HG03108 (cell line): Measurements from ENCODE around the gene CD300C.
"Not testable (repeated sequence)": the region's sequence is repeated elsewhere in the genome, so short reads cannot be mapped to it uniquely, and the experiment has no call there.

Source experiments
- ATAC-seq: cut with Tn5 transposase; IDR thresholded peaks from one replicate; pipeline ENCODE4 v1.9.1; 2021; ENCODE audit warnings: moderate library complexity; ENCODE audit not compliant: unreplicated experiment

Gene CD300C

DNA sequence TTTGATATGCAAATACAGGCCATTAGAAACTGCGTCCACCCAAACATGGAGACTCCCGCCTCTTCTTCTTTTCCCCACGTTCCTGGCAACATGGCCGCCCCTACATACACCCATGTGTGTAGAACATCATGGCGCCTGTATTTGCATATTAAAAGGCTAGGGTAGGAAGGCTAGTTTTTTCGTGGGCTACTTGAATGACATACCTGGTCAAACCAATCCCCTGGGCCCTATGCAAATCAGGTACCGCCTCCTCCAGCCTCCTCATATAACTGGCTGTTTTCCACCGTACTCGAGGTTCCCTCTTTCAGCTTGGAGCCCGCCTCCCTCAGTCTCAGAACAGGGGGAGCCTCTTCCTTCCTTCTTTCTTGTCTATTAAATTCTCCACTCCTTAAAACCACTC, 13.8 kb downstream of the CD300C start:
- ATAC-seq, result no peak

DNA sequence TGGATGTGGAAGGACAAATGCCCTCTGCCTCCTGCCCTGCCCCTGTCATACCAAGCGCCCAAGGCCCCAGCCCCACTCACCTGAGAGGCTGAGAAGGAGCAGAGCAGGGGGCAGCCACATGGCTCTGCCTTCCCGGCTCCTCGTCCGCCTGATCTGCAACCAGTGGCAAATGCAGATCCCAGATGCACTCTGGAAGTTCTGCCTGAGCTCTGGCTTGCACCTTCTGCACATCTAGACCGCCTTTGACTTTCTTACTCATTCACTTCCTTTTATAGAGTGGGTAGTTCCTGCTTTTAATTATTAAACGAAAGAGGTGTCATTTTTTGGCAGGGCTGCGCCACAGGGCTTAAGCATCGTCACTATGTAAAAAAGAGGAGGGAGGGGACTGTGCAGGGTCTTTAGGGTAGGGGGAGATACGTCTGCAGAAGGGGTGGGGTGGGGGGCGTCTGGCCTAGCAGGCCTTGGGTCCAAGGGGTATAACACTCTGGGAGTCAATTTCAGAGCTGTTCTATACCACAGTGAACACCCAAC, 14.6 kb downstream of the CD300C start, which contains the start of gene CD300LB:
CD300LB (minus strand) TSS at position 245 of the 531 bp plus-strand sequence; CDS start at position 120, 125 bp downstream.
- no peak for ATAC-seq

DNA sequence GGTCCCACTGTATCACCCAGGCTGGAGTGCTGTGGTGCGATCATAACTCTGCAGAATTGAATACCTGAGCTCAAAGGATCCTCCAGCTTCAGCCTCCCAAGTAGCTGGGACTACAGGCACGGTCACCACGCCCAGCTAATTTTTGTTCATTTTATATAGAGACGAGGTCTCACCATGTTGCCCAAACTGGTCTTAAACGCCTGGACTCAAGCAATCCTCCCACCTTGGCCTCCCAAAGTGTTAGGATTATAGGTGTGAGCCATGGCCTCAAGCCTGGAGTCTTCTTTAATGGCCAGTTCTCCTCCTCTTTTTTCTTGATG, 15.1 kb downstream of the CD300C start:
- ATAC-seq, result no peak

DNA sequence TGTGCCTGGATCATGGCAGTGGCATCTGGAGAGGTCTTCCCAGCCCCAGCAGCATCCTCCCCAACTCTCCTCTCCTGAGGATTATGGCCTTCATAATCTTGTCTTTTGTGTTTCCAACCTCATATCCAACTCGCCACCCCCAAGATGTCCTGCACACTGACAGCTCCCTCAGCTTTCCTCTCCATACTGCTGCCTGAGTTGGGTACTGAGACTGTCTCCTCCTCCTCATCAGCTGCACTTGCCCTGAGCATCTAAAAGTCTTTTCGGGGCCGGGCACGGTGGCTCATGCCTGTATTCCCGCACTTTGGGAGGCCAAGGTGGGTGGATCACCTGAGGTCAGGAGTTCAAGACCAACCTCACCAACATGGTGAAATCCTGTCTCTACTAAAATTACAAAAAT, 16.7 kb downstream of the CD300C start:
- ATAC-seq, result no peak

DNA sequence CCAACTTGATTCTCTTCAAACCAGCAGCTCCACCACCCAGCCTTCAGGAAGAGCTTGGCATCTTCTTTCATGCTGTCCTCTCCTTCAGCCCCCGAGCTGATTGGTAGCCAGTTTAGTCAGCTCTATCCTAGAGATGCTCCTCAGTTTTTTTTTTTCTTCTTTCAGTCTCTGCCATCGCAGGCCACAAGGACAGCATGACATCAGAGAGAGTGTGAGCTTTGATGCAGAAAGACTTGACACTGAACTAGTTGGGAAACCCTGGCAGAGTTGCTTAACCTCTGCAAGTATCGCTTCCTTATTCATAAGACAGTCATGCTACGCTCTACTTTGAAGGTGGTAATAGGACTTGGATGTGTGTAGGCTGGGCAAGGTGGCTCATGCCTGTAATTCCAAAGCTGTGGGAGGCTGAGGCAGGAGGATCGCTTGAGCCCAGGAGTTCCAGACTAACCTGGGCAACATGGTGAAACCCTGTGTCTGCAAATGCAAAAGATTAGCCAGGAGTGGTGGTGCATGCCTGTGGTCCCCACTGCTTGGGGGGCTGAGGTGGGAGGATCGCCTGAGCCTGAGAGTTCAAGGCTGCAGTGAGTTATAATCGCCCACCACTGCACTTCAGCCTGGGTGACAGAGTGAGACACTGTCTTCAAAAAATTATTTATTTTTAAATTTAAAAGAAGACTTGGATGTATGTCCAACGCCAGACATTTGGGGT, 17.3 kb downstream of the CD300C start:
- peak; percentile 83 for ATAC-seq

DNA sequence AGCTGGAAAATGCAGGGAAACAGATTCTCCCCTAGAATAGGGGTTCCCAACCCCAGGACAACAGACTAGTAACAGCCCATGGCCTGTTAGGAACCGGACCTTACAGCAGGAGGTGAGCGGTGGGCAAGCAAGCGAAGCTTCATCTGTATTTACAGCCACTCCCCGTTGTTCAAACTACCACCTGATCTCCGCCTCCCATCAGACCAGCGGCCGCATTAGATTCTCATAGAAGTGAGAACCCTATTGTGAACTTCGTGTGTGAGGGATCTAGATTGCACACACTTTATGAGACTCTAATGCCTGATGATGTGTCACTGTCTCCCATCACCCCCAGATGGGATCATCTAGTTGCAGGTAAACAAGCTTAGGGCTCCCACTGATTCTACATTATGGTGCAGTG, 18.2 kb downstream of the CD300C start:
- no peak for ATAC-seq

DNA sequence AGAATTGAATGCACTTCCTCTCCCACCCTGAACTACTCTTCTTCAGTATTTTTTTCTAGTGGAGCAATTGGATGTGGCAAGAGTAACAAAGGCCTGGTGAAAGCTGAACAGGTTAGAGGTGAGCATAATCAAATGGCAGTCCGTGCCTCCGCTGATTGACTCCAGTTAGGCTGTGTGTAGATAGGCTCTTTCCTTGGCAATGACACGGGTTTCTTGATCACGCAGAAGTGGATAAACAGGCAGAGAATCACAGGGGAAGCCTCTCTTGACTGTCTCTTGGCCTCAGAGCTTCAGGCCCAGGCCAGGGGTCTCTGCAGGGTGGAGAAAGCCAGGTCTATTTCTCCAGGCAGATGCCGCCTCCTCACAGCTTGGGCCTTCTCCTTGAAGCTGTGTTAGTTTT, 18.8 kb downstream of the CD300C start:
- no peak for ATAC-seq

DNA sequence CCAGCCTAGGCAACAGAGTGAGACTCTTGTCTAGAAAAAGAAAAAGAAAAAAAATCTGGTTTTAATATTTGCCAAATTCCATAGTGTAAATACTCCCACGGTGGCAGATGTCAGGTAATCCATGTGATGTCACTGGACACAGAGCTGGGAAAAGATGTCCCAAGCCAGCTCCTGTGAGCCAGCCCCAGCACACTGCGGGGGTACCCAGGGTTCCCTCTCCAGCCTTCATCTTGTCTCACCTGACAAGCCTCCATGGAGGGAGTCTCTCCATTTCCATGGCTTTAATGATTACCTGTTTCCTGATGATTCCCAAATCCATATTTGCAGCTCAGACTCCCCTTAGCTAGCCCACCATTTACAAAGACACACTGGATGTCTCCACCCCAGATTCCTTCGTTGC, 19.2 kb downstream of the CD300C start:
- no peak for ATAC-seq

DNA sequence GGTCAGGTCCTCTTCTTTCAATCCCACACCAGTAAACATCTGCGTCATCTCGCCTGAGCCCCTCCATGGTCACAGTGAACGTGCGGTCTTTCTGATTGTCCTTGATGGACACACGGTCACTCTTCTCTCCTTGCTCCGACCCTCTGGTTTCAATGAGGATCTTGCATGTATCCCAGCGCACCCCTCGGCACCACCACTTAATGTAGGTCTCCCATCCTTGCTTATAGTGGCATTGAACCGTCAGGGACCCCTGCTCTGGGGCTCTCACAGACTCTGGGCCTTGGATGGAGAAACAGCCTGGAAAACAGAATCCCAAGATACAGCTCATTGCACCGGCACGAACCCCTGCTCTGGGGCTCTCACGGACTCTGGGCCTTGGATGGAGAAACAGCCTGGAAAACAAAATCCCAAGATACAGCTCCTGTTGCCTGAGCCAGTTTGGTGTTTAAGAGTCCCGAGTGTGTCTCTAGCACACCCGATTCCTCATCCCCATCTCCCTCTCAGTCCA, 20.1 kb downstream of the CD300C start:
- no peak for ATAC-seq

DNA sequence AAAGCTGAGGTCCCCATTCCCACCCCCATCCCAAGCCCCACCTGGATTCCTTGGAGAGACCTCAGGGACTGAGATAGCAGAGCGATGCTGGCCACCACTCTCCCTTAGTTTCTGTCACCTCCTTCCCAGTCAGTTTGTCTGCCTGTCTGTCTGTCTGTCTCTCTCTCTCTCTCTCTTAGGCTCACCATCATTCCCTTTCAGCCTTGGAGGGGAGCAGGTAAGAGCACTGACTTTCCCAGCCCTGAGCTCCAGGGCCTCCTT, 20.5 kb downstream of the CD300C start:
- ATAC-seq, result no peak

DNA sequence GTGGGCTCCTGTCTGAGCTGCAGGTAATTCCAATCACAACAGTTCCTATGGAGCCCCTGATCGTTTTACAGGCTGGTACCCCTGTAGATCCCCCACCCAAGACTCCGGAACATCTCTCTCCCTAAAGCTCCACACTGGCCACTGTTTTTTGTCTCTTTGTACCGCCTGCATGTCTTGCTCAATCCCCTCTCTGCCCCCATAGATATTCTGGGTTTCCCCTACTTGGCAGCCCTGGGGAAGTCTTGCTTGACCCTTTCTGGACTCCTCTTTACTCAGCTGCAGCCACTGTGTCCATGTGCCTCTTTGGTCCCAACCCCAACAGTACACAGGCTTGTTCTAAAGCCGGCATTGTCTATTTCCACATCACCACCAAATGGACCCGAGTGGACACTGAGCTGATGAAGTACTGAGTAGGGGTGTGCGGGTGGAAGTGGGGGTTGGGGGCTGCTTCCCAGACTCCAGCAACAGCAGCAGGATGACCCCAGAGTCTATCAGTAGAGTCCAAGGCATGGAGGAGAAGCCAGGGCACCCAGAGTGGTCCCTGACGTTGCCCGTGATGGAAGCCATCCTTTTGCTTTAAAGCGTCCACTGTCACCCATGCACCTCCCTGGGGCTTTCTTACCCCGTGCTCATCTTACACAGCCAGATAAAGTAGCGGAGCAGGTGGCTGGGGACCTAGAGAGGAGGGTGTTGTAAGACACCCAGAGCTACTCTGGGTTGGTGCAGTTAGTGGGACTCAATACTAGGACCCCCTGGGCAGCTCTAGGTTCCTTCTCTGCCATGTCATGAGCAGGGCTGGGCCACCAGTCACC, 21.1 kb downstream of the CD300C start:
- ATAC-seq, result no peak

DNA sequence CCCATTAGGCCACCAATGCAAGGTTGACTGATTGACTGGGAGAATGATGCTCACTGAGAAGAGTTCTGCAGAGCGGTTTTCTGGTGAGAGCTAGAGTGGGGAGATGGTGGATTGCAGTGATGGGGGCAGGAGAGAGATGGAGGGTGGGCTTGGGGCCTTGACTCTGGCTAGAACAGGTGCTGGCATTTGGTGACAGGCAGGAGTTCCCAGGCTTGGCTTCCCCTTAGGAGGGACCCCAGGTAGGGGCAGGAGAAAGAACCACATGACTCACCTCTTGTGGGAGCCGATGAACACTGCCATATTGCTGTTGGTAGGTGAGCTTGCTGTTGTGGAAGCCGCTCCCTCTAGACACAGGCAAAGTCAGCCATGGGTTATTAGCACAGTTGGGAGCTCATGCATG, 22.6 kb downstream of the CD300C start:
- no peak for ATAC-seq

DNA sequence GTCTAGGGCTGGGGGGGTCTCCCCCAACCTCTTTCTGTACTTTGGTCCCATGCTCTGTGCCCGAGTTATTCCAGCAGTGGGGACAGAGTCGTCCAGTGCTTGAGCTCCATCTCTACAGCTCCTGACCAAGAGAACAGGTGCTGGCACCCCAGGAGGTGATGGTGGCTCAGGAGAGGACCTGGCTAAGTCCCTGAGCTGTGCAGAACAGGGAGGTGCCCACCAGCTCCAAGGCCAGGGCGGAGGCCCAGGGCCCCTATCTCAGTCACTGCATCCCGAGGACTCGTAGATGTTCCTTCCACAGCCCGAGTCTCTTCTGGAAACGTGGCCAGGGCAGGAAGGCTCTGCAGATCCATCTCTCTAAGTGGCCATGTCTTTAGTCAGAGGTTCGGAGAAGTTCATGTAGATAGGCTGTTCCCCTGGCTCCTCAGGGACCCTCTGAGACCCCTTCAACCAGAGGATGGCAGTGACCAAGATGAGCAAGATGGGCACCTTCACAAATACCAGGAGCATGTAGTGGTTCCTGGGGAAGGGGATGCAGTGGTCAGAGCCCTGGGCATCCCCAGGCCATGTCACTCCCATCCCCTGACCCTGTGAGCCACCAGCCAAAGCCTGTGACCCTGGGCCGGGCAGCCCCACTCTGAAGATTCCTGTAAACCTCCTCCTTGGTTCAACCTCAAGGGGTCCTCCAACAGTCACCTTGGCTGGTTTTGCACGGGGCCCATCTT, 23.4 kb downstream of the CD300C start:
- ATAC-seq, result no peak

DNA sequence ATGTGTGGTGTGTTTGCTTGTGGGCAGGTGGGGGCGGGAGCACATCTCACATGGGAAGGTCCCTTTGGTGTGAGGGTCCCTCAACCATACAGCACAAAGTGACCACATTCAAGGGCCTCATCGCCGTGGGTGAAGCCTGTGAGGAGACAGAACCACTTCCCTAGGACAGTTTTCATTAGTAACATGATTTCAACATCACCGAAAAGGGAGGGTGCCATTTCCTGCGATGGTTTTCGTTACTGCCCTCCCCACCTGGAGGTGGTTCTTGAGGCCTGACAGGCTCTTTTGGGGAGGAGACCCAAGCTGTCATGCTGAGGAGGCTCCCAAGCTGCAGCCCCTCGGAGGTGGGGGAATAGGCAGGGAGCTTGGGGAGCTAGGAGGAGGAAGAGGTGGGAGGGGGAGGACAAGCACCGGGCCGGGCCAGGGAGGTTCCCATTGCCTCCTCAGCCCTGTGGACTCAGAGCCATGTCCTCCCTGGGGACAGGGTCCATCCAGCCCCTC, 24.2 kb downstream of the CD300C start:
- no peak for ATAC-seq

DNA sequence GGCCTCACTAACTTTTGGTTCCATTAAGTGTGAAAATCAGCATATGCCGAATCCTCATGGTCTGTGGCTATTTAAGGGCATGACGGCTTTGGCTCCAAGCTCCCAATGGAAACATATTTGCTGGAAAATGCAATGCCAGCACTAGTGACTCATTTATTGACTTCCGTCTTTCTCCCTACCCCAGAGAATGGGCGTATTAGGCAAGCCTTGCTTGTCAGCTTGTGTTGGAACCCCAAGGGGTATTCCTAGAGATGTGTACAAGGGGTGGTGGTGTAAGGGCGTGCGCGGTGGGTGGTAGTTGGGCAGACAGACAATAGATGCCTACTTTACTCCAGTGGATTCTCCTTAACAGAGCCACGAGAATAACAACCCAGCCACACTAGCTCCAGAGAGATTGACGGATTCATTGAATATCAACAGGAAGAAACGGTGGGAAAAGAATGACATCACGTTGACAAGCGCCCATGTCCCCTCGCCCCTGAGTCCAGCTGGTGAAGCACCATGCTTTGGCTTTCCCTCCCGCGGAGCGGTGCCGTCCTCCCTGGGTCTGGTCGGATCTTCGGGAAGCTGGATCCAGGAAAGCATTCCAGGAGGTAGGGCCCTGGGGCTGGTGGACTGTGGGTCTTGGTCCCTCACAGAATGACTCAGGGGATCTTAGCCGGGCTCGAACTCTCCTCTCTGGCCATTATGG, 25.0 kb downstream of the CD300C start:
- no peak for ATAC-seq

DNA sequence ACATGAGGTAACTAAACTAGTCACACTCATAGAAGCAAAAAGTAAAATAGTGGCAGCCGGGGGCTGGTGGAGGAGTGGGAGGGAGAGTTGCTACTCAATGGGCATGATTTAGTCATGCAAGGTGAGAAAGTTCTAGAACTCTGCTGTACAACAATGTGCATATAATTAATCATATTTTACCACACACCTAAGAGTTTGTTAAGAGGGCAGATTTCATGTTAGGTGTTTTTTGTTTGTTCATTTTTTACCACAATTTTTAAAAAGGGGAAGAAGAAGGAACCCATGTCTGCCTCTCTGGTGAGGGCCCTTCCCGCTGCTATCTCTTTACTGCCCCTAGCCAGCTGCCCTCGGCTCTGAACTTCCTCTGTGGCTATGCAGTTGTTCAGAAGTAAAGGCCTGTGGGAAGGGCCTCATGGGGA, 25.9 kb downstream of the CD300C start:
- peak; percentile 60 for ATAC-seq

DNA sequence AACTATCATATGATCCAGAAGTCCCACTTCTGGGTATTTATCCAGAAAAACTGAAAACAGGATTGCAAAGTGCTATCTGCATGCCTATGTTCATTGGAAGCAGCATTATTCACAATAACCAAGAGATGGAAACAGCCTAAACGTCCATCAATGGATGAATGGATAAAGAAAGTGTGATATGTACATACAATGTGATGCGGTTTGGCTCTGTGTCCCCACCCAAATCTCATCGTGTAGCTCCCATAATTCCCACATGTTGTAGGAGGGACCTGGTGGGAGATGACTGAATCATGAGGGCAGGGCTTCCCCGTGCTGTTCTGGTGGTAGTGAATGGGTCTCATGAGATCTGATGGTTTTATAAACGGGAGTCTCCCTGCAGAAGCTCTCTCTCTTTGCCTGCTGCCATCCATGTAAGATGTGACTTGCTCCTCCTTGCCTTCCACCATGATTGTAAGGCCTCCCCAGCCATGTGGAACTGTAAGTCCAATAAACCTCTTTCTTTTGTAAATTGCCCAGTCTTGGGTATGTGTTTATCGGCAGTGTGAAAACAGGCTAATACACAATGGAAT, 27.4 kb downstream of the CD300C start:
- ATAC-seq, result not testable (repeated sequence)

DNA sequence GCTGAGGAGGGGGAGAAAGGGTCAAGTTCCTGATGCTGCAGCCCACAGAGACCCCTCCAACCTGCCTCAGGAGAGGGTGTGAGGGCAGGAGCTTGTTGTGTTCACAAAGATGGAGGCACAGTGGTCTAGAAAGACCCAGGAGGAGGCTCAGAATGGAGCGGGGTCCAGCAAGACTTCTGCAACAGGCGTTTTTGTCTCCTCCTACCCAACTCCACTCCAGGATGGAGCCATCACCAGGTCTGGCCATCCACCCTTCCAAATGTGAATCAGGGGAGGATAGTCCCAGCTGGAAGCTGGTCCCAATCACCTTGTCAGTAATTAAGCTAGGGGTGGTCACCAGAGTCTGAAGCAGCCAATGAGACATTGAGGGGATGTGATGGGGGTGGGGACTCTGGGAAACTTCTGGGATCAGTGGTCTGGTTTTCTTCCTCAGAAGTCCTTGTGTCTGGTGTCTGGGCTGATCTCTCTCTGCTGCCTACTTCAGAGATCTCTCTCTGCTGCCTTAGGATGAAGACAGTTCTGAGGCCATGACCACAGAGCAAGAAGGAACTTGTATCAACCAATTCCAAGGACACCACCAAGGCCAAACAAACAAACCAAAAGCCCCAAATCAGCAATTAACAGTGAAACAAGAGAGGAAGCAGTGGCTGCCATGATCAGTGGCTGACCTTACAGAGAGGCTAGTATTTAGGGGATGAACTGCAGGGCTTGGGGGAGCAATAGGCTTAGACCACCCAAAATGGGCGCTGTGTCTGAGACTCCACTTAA, 29.2 kb downstream of the CD300C start:
- ATAC-seq, result no peak

DNA sequence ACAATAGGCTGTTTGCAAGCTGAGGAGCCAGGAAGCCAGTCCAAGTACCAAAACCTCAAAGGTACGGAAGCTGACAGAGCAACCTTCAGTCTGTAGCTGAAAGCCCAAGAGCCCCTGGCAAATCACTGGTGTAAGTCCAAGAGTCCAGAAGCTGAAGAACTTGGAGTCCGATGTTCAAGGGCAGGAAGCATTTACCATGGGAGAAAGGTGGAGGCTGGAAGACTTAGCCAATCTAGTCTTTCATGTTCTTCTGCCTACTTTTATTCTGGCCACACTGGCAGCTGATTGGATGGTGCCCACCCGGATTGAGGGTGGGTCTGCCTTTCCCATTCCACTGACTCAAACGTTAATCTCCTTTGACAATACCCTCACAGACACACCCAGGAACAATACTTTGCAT, 30.0 kb downstream of the CD300C start:
- ATAC-seq, result no peak
